DOHH2 (cell line): ENCODE results near the gene ST3GAL2.

Experiments
- H3F3A ChIP-seq: fragments of 200-600 bp; sonication (generic), shearing (Covaris generic); 2 replicates; pipeline ENCODE4 v1.6.0; 2016; ENCODE audit warnings: antibody characterized with exemption, mild to moderate bottlenecking; ENCODE audit not compliant: control insufficient read depth, insufficient read depth
- H3K27ac ChIP-seq: fragments of 200-600 bp; sonication (generic); 2 replicates; pipeline ENCODE4 v1.5.1; 2014; ENCODE audit warnings: low read depth, mild to moderate bottlenecking, low read length, moderate library complexity
- H3K27me3 ChIP-seq: fragments of 200-600 bp; sonication (generic); 2 replicates; pipeline ENCODE4 v1.6.1; 2014; ENCODE audit warnings: mild to moderate bottlenecking, low read length, mixed read lengths; ENCODE audit not compliant: control insufficient read depth
- H3K36me3 ChIP-seq: fragments of 200-600 bp; sonication (generic); 2 replicates; pipeline ENCODE4 v1.6.1; 2014; ENCODE audit warnings: mild to moderate bottlenecking, low read length, moderate library complexity, mixed read lengths; ENCODE audit not compliant: control insufficient read depth
- H3K4me1 ChIP-seq: fragments of 200-600 bp; sonication (generic); 2 replicates; pipeline ENCODE4 v1.6.1; 2014; ENCODE audit warnings: mild to moderate bottlenecking, low read length, mixed read lengths; ENCODE audit not compliant: control insufficient read depth
- H3K4me2 ChIP-seq: fragments of 200-600 bp; sonication (generic); 2 replicates; pipeline ENCODE4 v1.6.0; 2014; ENCODE audit warnings: mild to moderate bottlenecking, low read length, moderate library complexity
- H3K4me3 ChIP-seq: fragments of 200-600 bp; sonication (generic); 2 replicates; pipeline ENCODE4 v1.5.1; 2014; ENCODE audit warnings: mild to moderate bottlenecking, low read length, mixed read lengths
- H3K79me2 ChIP-seq: fragments of 200-600 bp; sonication (generic); 2 replicates; pipeline ENCODE4 v1.6.1; 2014; ENCODE audit warnings: mild to moderate bottlenecking, low read length, mixed read lengths; ENCODE audit not compliant: control insufficient read depth
- H3K9me2 ChIP-seq: fragments of 200-600 bp; sonication (generic); replicated peaks from 2 replicates; pipeline ENCODE4 v1.6.1; 2014; ENCODE audit warnings: mild to moderate bottlenecking, low read length, mixed read lengths; ENCODE audit not compliant: control insufficient read depth
- H3K9me3 ChIP-seq: fragments of 200-600 bp; sonication (generic); 2 replicates; pipeline ENCODE4 v1.6.1; 2014; ENCODE audit warnings: antibody characterized with exemption, low read length, mixed read lengths; ENCODE audit not compliant: control insufficient read depth, insufficient read depth
- H4K20me1 ChIP-seq: fragments of 200-600 bp; sonication (generic); 2 replicates; pipeline ENCODE4 v1.6.0; 2014; ENCODE audit warnings: low read depth, mild to moderate bottlenecking, antibody characterized with exemption, low read length, moderate library complexity; ENCODE audit not compliant: control insufficient read depth, insufficient read depth
- EZH2phosphoT487 ChIP-seq: fragments of 200-600 bp; sonication (generic); IDR thresholded peaks from 2 replicates; pipeline ENCODE4 v1.6.1; 2017; ENCODE audit warnings: borderline replicate concordance, mild to moderate bottlenecking, antibody characterized with exemption, low read length, moderate library complexity, mixed read lengths
- TF ChIP-seq, protein P1 (sequence below): fragments of 200-600 bp; sonication (generic); IDR thresholded peaks from one replicate; pipeline ENCODE4 v1.5.1; 2014; ENCODE audit warnings: antibody characterized with exemption, mild to moderate bottlenecking, low read depth, low read length; ENCODE audit not compliant: poor library complexity, severe bottlenecking

ST3GAL2 gene

GRCh38 chr16:70348991-70349390 is 89.9 kb downstream of the ST3GAL2 start:
- H3K9me2 ChIP-seq = no peaks in the 10 kb centered on the region
- H3K4me1 ChIP-seq = peaks cover 25% of the 10 kb centered on the region
- no peak overlapping the region; the same call in 1 of the 2 replicates for H3K4me2 ChIP-seq
- no peaks in the 10 kb centered on the region for H3K27me3 ChIP-seq
- H3K79me2 ChIP-seq = peaks cover 69% of the 10 kb centered on the region
- H3K9me3 ChIP-seq = no peaks in the 10 kb centered on the region
- H3F3A ChIP-seq = no peaks in the 10 kb centered on the region; the same call in 1 of the 2 replicates
- H3K36me3 ChIP-seq = peaks cover 40% of the 10 kb centered on the region
- no peak overlapping the region for H3K4me3 ChIP-seq
- no peak for TF ChIP-seq EZH2phosphoT487
- TF ChIP-seq, protein P1, sequence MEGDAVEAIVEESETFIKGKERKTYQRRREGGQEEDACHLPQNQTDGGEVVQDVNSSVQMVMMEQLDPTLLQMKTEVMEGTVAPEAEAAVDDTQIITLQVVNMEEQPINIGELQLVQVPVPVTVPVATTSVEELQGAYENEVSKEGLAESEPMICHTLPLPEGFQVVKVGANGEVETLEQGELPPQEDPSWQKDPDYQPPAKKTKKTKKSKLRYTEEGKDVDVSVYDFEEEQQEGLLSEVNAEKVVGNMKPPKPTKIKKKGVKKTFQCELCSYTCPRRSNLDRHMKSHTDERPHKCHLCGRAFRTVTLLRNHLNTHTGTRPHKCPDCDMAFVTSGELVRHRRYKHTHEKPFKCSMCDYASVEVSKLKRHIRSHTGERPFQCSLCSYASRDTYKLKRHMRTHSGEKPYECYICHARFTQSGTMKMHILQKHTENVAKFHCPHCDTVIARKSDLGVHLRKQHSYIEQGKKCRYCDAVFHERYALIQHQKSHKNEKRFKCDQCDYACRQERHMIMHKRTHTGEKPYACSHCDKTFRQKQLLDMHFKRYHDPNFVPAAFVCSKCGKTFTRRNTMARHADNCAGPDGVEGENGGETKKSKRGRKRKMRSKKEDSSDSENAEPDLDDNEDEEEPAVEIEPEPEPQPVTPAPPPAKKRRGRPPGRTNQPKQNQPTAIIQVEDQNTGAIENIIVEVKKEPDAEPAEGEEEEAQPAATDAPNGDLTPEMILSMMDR = no peak
- H4K20me1 ChIP-seq = no peaks in the 10 kb centered on the region
- no peak overlapping the region for H3K27ac ChIP-seq

GRCh38 chr16:70345840-70346239 is 93.1 kb downstream of the ST3GAL2 start:
- Histone ChIP-seq H3F3A (no peaks in the 10 kb centered on the region; the same call in 1 of the 2 replicates), H4K20me1 (no peaks in the 10 kb centered on the region), H3K4me3 (peak overlapping the region; percentile 93), H3K27ac (peak overlapping the region; percentile 29), H3K36me3 (peaks cover 26% of the 10 kb centered on the region), H3K9me2 (no peaks in the 10 kb centered on the region), H3K4me2 (peak overlapping the region; percentile 97), H3K9me3 (no peaks in the 10 kb centered on the region), H3K27me3 (no peaks in the 10 kb centered on the region), H3K79me2 (peaks cover 55% of the 10 kb centered on the region), H3K4me1 (peaks cover 32% of the 10 kb centered on the region)
- no peak for TF ChIP-seq EZH2phosphoT487
- TF ChIP-seq, protein P1 = no peak

- H3K9me2 ChIP-seq = no peaks in the 10 kb centered on the region
- H3K36me3 ChIP-seq = peaks cover 13% of the 10 kb centered on the region
- no peak overlapping the region for H3K4me2 ChIP-seq
- TF ChIP-seq, protein P1 = no peak
- TF ChIP-seq EZH2phosphoT487 = no peak
- H3K27me3 ChIP-seq = no peaks in the 10 kb centered on the region
- 0 out of 2 replicates have a peak, but pooled peaks cover 2% of the 10 kb centered on the region for H3F3A ChIP-seq
- peaks cover 19% of the 10 kb centered on the region for H3K4me1 ChIP-seq
- H3K79me2 ChIP-seq = peaks cover 19% of the 10 kb centered on the region
- no peak overlapping the region for H3K4me3 ChIP-seq
- H4K20me1 ChIP-seq = no peaks in the 10 kb centered on the region
- H3K9me3 ChIP-seq = no peaks in the 10 kb centered on the region
- H3K27ac ChIP-seq = no peak overlapping the region
These were observed 96.9 kb downstream of the ST3GAL2 start for GRCh38 chr16:70342016-70342415.
